GM19328 (cell line): ENCODE measurements around the gene SPTA1.
"Not testable (repeated sequence)": the region's sequence is repeated elsewhere in the genome, so short reads cannot be mapped to it uniquely, and the experiment has no call there.

ENCODE experiments used
- ATAC-seq: cut with Tn5 transposase; IDR thresholded peaks from one replicate; pipeline ENCODE4 v1.9.1; 2021; ENCODE audit warnings: mild to moderate bottlenecking, moderate library complexity; ENCODE audit not compliant: unreplicated experiment

Gene SPTA1

GRCh38 chr1:158686111-158687009 lies at the start of gene SPTA1:
SPTA1 (minus strand) TSS chr1:158686715; CDS start chr1:158686517, 198 bp downstream.
- no peak for ATAC-seq

GRCh38 chr1:158735848-158736247 lies 49.3 kb upstream of the SPTA1 start:
- no peak for ATAC-seq

- no peak for ATAC-seq
Observed at GRCh38 chr1:158732524-158732923, 46.0 kb upstream of the SPTA1 start.

GRCh38 chr1:158731707-158732106 lies 45.2 kb upstream of the SPTA1 start:
- no peak for ATAC-seq

- ATAC-seq = no peak
Observed at GRCh38 chr1:158730453-158730852, 43.9 kb upstream of the SPTA1 start.

GRCh38 chr1:158728510-158729225 lies 42.2 kb upstream of the SPTA1 start:
- ATAC-seq = no peak

- no peak for ATAC-seq
Observed at GRCh38 chr1:158724442-158724841, 37.9 kb upstream of the SPTA1 start.

GRCh38 chr1:158720620-158721019 lies 34.1 kb upstream of the SPTA1 start, which contains the start of gene OR6K3:
OR6K3 (minus strand) TSS chr1:158720720; CDS start chr1:158718115, 2,605 bp downstream.
- no peak for ATAC-seq

- no peak for ATAC-seq
Observed at GRCh38 chr1:158719664-158720063, 33.1 kb upstream of the SPTA1 start.

GRCh38 chr1:158717344-158717743 lies 30.8 kb upstream of the SPTA1 start:
- no peak for ATAC-seq

GRCh38 chr1:158716335-158716734 lies 29.8 kb upstream of the SPTA1 start:
- ATAC-seq = no peak

- ATAC-seq = no peak
Observed at GRCh38 chr1:158714754-158715153, 28.2 kb upstream of the SPTA1 start.

- ATAC-seq = no peak
Observed at GRCh38 chr1:158711098-158711497, 24.6 kb upstream of the SPTA1 start.

- no peak for ATAC-seq
Observed at GRCh38 chr1:158706096-158706495, 19.6 kb upstream of the SPTA1 start.

GRCh38 chr1:158700552-158700951 lies 14.0 kb upstream of the SPTA1 start, which contains the start of gene OR6K2:
OR6K2 (minus strand) TSS chr1:158700652; CDS start chr1:158700652, 0 bp downstream.
- no peak for ATAC-seq

GRCh38 chr1:158694596-158694995 lies 8.1 kb upstream of the SPTA1 start:
- ATAC-seq = no peak

GRCh38 chr1:158692356-158692755 lies 5.8 kb upstream of the SPTA1 start:
- ATAC-seq = no peak

GRCh38 chr1:158691907-158692306 lies 5.4 kb upstream of the SPTA1 start:
- ATAC-seq = no peak

GRCh38 chr1:158691149-158691548 lies 4.6 kb upstream of the SPTA1 start:
- not testable (repeated sequence) for ATAC-seq

- ATAC-seq = no peak
Observed at GRCh38 chr1:158689875-158690274, 3.4 kb upstream of the SPTA1 start.

- ATAC-seq = no peak
Observed at GRCh38 chr1:158689110-158689509, 2.6 kb upstream of the SPTA1 start.

GRCh38 chr1:158688343-158688742 lies 1.8 kb upstream of the SPTA1 start:
- not testable (repeated sequence) for ATAC-seq
